ENCODE results near the gene MED23. TPM values are rescaled to one million over a fixed set of nuclear protein-coding genes. Genes with fewer than 3 reads are reported as not detected.

Gene MED23
- polyA plus RNA-seq, 3 donors from 2014 or later: 5.9 to 18.0 (median 9.5) TPM

GRCh38 chr6:131652472-131652871 is 24.4 kb upstream of the MED23 start:
- Mint-ChIP-seq H3K27me3 (ENCODE audit: low read depth in 3 of 3) (peaks cover 0 to 4% (median 2%) of the 10 kb centered on the region in 3 donors), H3K27ac (no peak overlapping the region), H3K4me3 (no peak overlapping the region), H3K4me1 (peaks cover 0 to 2% of the 10 kb centered on the region in 2 donors), H3K36me3 (peaks cover 0 to 4% (median 0%) of the 10 kb centered on the region in 3 donors), H3K9me3 (no peaks in the 10 kb centered on the region)
- no peak for DNase-seq

- Mint-ChIP-seq H3K27me3 (ENCODE audit: low read depth in 3 of 3) (peaks cover 0 to 4% (median 2%) of the 10 kb centered on the region in 3 donors), H3K27ac (no peak overlapping the region)
These were observed 23.7 kb upstream of the MED23 start for GRCh38 chr6:131651782-131652181.

GRCh38 chr6:131646249-131646670 is 18.2 kb upstream of the MED23 start:
- Mint-ChIP-seq H3K36me3 (no peaks in the 10 kb centered on the region), H3K27ac (no peak overlapping the region), H3K4me3 (no peak overlapping the region), H3K4me1 (no peaks in the 10 kb centered on the region), H3K27me3 (ENCODE audit: low read depth in 3 of 3) (no peaks in the 10 kb centered on the region), H3K9me3 (no peaks in the 10 kb centered on the region)
- no peak for DNase-seq

More at GRCh38 chr6:131651782-131652181, 23.7 kb upstream of the MED23 start:
- no peak for DNase-seq
- Mint-ChIP-seq H3K9me3 (no peaks in the 10 kb centered on the region), H3K4me1 (no peaks in the 10 kb centered on the region), H3K36me3 (peaks cover 0 to 4% (median 0%) of the 10 kb centered on the region in 3 donors), H3K4me3 (no peak overlapping the region)

- no peak for DNase-seq
- H3K9me3 Mint-ChIP-seq: no peaks in the 10 kb centered on the region
- H3K4me1 Mint-ChIP-seq: no peaks in the 10 kb centered on the region
- H3K27ac Mint-ChIP-seq: no peak overlapping the region
- H3K36me3 Mint-ChIP-seq: no peaks in the 10 kb centered on the region
- H3K27me3 Mint-ChIP-seq (ENCODE audit: low read depth in 3 of 3): no peaks in the 10 kb centered on the region
- no peak overlapping the region for H3K4me3 Mint-ChIP-seq
These were observed 17.8 kb upstream of the MED23 start for GRCh38 chr6:131645846-131646245.

GRCh38 chr6:131644921-131645320 is 16.9 kb upstream of the MED23 start:
- H3K27me3 Mint-ChIP-seq (ENCODE audit: low read depth in 3 of 3): no peaks in the 10 kb centered on the region
- no peaks in the 10 kb centered on the region for H3K4me1 Mint-ChIP-seq
- no peak overlapping the region for H3K27ac Mint-ChIP-seq
- no peak for DNase-seq
- no peaks in the 10 kb centered on the region for H3K36me3 Mint-ChIP-seq
- H3K4me3 Mint-ChIP-seq: no peak overlapping the region
- no peaks in the 10 kb centered on the region for H3K9me3 Mint-ChIP-seq

- DNase-seq: no peak
- Mint-ChIP-seq H3K4me3 (no peak overlapping the region), H3K27ac (no peak overlapping the region), H3K4me1 (no peaks in the 10 kb centered on the region), H3K9me3 (no peaks in the 10 kb centered on the region), H3K36me3 (no peaks in the 10 kb centered on the region), H3K27me3 (ENCODE audit: low read depth in 3 of 3) (no peaks in the 10 kb centered on the region)
These were observed 15.9 kb upstream of the MED23 start for GRCh38 chr6:131643855-131644460.

- H3K4me1 Mint-ChIP-seq: no peaks in the 10 kb centered on the region
- H3K27me3 Mint-ChIP-seq (ENCODE audit: low read depth in 3 of 3): peaks cover 0 to 2% (median 0%) of the 10 kb centered on the region in 3 donors
- DNase-seq: no peak
- H3K4me3 Mint-ChIP-seq: no peak overlapping the region
- no peaks in the 10 kb centered on the region for H3K36me3 Mint-ChIP-seq
- no peaks in the 10 kb centered on the region for H3K9me3 Mint-ChIP-seq
- H3K27ac Mint-ChIP-seq: no peak overlapping the region
These were observed 15.1 kb upstream of the MED23 start for GRCh38 chr6:131642987-131643611.

GRCh38 chr6:131642565-131642964 is 14.5 kb upstream of the MED23 start:
- H3K27ac Mint-ChIP-seq: no peak overlapping the region
- no peak overlapping the region for H3K4me3 Mint-ChIP-seq
- peaks cover 0 to 2% (median 0%) of the 10 kb centered on the region in 3 donors for H3K27me3 Mint-ChIP-seq (ENCODE audit: low read depth in 3 of 3)
- no peaks in the 10 kb centered on the region for H3K9me3 Mint-ChIP-seq
- H3K4me1 Mint-ChIP-seq: no peaks in the 10 kb centered on the region
- no peaks in the 10 kb centered on the region for H3K36me3 Mint-ChIP-seq
- no peak for DNase-seq

- Mint-ChIP-seq H3K4me3 (no peak overlapping the region), H3K27ac (peak overlapping the region in 1 of 6 donors; percentile 60), H3K4me1 (no peaks in the 10 kb centered on the region), H3K36me3 (no peaks in the 10 kb centered on the region), H3K9me3 (no peaks in the 10 kb centered on the region), H3K27me3 (ENCODE audit: low read depth in 3 of 3) (peaks cover 0 to 2% (median 0%) of the 10 kb centered on the region in 3 donors)
- no peak for DNase-seq
These were observed 13.5 kb upstream of the MED23 start for GRCh38 chr6:131641554-131641953.

GRCh38 chr6:131640576-131640975 is 12.5 kb upstream of the MED23 start:
- no peak overlapping the region for H3K27ac Mint-ChIP-seq
- no peaks in the 10 kb centered on the region for H3K4me1 Mint-ChIP-seq
- peaks cover 0 to 2% (median 0%) of the 10 kb centered on the region in 3 donors for H3K27me3 Mint-ChIP-seq (ENCODE audit: low read depth in 3 of 3)
- no peak for DNase-seq
- H3K4me3 Mint-ChIP-seq: no peak overlapping the region
- no peaks in the 10 kb centered on the region for H3K36me3 Mint-ChIP-seq
- no peaks in the 10 kb centered on the region for H3K9me3 Mint-ChIP-seq

- no peak overlapping the region for H3K27ac Mint-ChIP-seq
- no peak overlapping the region for H3K4me3 Mint-ChIP-seq
These were observed 12.1 kb upstream of the MED23 start for GRCh38 chr6:131640100-131640499.

GRCh38 chr6:131638013-131638412 is 10.0 kb upstream of the MED23 start:
- no peaks in the 10 kb centered on the region for H3K36me3 Mint-ChIP-seq
- H3K27ac Mint-ChIP-seq: no peak overlapping the region
- peaks cover 0 to 4% (median 0%) of the 10 kb centered on the region in 3 donors for H3K27me3 Mint-ChIP-seq (ENCODE audit: low read depth in 3 of 3)
- no peaks in the 10 kb centered on the region for H3K4me1 Mint-ChIP-seq
- no peak overlapping the region for H3K4me3 Mint-ChIP-seq
- H3K9me3 Mint-ChIP-seq: no peaks in the 10 kb centered on the region
- no peak for DNase-seq

More at GRCh38 chr6:131640100-131640499, 12.1 kb upstream of the MED23 start:
- H3K27me3 Mint-ChIP-seq (ENCODE audit: low read depth in 3 of 3): peaks cover 0 to 2% (median 0%) of the 10 kb centered on the region in 3 donors
- H3K4me1 Mint-ChIP-seq: no peaks in the 10 kb centered on the region
- H3K9me3 Mint-ChIP-seq: no peaks in the 10 kb centered on the region
- no peaks in the 10 kb centered on the region for H3K36me3 Mint-ChIP-seq
- peak; percentile 20 to 39 (median 32) for DNase-seq

GRCh38 chr6:131636880-131637792 is 9.1 kb upstream of the MED23 start, which contains the start of gene ENPP3:
Gene ENPP3, plus strand, starts transcription at chr6:131637302. Its CDS starts 83 bp downstream, at chr6:131637385.
- DNase-seq: no peak
- Mint-ChIP-seq H3K9me3 (no peaks in the 10 kb centered on the region), H3K27ac (no peak within 1 kb of the TSS), H3K27me3 (ENCODE audit: low read depth in 3 of 3) (peaks cover 0 to 4% (median 0%) of the 10 kb centered on the region in 3 donors), H3K4me3 (no peak within 1 kb of the TSS), H3K36me3 (no peaks in the 10 kb centered on the region), H3K4me1 (no peaks in the 10 kb centered on the region)

Measured in immature natural killer cell (primary cell).